ENCODE measurements around the gene ACTN3.
"Not testable (repeated sequence)": the region's sequence is repeated elsewhere in the genome, so short reads cannot be mapped to it uniquely, and the experiment has no call there.

The ACTN3 gene

DNA sequence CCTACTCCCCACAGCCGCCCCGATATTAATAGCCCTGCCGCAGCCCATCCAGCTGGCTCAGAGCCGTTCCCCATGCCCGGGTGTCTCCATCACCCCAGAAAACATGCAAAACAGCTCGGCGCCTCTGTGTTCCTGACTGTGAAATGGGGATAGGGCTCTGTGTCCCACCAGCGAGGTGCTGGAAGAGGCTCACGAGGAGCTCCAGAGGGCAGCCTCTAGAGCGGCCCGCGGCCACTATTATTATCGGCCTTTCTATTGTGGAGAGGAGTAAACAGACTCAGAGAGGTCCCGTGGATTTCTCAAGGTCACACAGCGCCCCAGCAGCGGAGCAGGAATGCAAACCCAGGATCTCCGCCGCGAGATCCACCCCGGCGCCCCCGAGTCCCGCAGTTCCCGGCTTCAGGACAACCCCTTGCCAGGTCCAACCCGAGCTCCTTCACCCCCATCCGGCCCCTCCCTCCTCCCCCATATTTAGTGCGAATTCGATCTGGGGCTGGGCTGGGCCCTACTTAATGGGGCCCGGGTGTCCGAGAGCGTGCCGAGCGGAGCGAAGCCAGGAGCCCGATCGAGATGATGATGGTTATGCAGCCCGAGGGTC, at the start of gene ACTN3:
Gene ACTN3 (plus strand): TSS at position 536 of the 598 bp plus-strand sequence. CDS start 35 bp downstream, at position 571.
- no peak for DNase-seq

DNA sequence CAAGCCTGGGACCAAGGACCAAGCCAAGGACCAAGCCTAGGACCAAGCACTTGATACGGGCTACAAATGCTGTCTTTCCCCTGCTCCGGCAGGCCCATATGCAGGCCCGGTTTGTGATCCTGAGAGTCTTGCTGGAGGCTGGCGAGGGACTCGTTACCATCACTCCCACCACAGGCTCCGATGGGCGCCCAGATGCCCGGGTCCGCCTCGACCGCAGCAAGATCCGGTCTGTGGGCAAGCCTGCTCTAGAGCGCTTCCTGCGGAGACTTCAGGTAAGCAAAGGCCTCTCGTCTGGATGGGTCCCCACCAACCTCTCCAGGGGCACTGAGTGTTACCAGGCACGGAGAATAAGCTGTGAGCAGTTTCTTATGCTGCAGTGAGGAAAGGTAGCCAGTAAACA, 49.5 kb upstream of the ACTN3 start:
- no peak for DNase-seq

DNA sequence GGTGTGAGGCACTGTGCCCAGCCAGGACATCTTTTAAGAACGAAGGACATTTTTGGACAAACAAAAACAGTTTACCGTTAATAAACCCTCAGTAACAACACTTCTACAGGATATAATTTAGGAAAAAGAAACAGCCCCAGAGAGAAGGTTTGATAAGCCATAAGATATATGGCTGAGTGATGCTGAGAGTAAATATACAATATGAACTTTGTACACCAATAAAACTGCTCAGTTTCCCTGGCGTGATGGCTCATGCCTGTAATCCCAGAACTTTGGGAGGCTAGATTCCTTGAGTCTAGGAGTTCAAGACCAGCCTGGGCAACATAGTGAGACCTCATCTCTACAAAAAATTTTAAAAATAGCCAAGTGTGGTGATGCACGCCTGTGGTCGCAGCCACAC, 48.2 kb upstream of the ACTN3 start:
- DNase-seq = no peak

DNA sequence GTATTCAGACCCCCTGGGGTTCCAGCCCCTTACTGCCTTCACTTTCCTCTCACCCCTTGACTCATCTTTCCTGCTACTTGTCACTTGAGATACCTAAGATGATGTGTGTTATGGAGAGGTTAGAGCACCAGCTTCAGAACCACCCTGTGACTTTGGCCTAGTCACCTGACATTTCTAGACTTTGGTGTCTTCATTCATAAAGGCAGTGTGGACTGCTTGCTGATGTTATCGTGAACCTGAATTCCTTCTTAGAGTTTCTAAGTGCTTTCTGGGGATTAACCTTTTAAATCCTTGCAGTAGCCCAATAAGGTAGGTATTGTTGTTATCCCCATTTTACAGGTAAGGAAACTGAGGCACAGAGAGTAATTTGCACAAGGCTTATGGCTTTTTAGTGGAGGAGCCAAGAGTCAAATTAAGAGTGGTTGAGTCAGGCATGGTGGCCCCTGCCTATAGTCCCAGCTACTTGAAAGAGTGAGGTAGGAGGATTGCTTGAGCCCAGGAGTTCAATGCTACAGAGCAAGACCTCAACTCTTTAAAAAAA, 41.4 kb upstream of the ACTN3 start:
- no peak for DNase-seq

DNA sequence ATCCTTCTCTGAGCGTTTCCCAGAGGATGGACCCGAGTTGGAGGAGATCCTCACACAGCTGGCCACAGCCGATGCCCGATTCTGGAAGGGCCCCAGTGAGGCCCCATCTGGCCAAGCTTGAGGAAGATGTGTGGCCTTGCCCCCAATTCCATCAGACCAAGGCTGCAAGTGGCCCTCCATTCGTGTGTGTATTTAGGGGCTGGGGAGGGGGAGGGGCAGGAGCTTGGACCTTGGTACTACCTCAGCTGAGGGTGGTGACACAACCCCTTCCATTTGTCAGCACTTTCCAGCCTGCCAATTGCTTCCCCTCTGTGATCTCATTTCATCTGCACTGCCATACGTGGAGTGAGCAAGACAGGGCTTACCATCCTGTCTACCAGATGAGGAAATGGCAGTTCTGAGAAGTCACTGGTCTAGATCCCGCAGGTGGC, 37.6 kb upstream of the ACTN3 start:
- DNase-seq = no peak

DNA sequence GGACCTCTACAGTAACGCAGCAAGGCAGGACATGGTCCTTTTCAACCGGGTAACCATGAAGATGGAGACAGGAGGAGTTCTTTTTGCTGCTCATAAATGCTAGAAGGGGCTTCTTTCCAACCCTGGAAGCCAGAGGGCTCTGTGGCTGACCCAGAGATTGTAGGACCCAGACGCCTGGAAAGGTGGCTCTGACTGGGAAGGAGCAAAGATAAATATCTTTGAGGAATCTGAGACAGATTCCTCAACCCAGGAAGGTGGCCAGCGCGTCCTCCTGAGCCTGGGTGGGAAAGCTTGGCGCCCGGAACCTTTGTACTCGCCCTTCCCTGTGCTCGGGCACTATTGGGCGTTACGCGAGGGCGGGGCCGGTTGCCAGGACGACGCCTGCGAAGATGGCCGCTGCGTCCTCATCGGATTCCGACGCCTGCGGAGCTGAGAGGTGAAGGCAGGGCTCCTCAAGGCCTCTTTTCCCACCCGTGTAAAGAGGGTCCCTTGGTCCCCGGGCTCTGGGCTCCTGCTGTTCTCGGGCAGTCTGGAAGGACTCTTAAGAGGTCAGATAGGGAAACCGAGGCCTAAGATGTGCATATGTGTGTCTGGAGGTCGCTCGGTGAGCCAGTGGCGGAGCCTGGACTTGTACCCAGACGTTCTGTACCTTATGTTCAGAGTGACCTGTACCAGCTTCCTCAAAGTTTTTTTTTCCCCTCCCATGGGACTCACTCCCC, 36.3 kb upstream of the ACTN3 start, which contains the start of gene BBS1:
Gene BBS1 (plus strand): TSS at position 365 of the 719 bp plus-strand sequence. CDS start 25 bp downstream, at position 390.
- peak; percentile 62 for DNase-seq

DNA sequence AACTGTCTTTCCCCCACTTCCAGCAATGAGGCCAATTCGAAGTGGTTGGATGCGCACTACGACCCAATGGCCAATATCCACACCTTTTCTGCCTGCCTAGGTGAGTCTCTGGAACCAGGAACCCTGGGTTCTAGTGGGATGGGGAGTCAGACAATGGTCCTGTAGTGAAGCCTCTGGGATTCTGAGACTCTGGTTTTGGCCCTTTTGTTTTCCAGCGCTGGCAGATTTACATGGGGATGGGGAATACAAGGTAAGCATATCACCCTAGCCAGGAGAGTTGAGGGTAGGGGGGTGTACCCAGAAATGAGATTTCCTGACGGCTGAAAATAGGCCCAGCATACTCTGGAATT, 35.7 kb upstream of the ACTN3 start:
- DNase-seq = no peak

DNA sequence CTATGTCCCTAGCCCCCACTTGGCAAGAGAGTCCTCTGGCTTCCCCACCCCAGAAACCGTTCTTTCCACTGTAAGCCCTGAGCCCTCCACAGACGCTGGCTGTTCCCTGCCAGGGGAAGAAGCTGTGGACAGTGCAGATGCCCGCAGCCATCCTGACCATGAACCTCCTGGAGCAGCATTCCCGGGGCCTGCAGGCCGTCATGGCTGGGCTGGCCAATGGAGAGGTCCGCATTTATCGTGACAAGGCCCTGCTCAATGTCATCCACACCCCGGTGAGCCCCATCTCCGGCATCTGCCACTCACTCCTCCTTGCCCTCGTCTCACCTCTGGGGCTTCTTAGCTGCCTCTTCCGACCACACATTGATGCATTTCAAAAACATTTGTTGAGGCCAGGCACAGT, 23.1 kb upstream of the ACTN3 start:
- no peak for DNase-seq

DNA sequence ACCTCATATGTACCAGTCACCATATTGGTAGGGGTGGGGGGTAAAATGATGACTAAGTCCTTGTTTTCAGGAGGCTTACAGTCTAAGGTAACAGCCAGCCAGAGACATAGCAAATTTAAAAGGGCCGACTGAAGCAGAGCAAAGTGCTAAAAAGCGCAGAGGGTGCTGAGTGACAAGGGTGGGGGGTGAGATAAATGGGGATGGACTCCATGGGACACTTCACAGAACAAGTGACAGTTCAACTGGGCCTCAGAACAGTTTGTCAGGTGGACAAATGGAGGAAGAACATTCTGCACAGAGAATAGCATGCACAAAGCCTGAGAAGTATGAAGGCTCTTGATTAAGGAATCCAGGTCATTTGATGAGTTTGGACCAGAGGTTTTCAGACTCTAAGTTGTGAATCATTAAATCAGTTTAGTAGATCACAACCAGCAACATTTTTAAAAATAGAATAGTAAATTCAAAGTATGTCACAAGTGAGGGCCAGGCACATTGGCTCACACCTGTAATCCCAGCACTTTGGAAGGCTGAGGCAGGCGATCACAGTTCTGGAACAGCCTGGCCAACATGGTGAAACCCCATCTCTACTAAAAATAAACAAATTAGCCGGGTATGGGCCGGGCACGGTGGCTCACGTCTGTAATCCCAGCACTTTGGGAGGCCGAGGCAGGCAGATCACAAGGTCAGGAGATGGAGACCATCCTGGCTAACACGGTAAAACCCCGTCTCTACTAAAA, 22.2 kb upstream of the ACTN3 start:
- DNase-seq = no peak

DNA sequence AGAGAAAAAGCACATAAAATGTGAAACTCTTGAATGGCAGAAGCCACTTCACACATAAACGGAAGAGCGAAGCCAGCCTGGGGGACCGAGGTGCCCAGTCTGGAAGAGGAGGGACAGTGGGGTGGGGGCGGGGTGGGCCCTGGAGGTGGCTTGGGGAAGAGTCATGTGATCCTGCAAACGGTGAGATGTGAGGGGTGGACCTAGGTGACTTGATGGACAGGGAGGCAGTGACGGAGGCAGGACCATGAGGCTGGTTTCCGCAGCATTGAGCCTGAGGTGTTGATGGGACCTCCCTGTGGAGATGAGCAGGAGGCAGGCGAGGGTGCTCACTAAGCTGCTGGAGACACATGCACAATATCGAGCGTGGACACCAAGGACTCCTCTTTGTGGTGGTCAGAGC, 17.6 kb upstream of the ACTN3 start:
- no peak for DNase-seq

DNA sequence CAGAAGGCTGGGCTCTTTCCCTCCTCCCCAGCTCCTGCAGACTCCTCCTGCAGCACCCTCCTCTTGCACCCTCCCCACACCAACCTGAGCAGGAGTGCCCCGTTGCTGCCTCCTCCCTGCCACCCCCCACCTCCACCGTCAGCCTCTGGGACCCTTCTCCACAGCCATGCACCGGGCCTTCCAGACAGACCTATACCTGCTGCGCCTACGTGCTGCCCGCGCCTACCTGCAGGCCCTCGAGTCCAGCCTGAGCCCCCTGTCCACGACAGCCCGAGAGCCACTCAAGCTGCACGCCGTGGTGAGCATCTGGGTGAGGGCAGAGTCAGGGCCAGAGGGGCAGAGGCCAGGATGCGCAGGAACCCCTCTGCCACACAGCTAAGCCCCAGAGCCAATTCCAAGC, 17.0 kb upstream of the ACTN3 start:
- DNase-seq = no peak

DNA sequence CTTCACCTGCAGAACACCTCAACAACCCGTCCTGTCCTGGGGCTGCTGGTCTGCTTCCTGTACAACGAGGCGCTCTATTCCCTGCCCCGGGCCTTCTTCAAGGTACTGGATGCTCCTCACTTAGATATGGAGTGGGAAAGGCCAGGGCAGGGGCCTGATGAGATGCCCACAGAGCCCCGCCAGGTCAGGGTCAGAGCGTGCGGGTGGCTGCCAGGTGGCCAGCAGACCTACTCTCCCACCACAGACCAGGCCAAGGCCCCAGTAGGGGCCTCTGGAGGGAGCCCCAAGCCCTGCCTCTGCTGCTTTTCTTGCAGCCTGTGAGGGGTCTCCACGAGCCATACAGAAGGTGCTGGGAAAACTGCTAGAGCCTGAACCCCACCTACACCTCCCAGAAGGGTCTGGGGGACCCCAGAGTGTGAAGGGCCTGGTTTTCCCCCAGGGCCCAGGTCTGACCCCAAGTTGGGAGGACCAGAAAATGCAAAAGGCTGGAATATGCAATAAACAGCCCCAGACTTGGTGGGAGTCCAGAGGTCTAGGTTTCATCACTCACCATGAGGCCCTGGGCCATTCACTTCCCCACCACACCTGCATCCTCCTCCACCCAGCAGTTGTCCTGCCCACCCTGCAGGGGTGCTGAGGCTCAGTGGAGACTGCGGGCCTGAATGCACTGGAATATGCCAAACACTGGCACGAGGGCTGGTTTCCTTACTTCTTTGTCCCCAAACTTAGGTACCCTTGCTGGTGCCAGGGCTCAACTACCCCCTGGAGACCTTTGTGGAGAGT, 15.6 kb upstream of the ACTN3 start:
- DNase-seq = no peak

DNA sequence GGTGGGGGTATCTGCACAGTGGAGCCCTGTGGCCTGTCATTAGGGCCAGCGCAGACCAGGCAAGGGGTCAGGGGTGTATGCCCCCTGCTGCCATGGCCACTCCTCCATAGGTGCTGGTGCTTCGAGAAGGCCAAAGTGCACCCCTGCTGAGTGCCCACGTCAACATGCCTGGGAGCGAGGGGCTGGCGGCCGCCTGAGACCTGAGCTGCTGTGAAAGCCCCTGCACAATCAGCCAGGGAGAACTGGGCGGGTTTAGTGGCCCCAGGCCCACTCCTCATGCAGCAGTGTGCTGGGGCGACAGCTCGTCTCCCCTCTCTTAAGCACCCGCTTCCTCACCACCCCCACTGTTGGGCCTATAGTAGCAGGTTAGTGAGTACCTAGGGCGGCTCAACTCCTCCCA, 14.9 kb upstream of the ACTN3 start:
- DNase-seq = no peak

DNA sequence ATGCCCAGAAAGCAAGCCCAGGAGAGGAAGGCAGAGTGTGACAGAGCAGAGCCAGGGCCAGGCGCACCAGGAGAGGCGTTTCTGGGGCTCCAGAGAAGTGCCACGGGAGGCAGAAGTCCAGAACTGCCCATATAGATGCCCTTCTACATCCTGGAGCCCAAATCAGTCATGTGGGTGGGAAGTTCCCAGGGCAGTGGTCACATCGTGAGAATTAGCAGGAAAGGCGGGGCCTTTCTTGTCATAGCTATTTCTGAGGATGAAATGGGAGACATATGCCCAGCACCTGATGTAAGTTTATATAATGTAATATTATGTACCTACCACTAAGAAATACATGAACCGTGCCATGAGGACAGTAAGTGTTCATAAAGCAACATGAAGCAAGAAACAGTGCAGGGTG, 13.9 kb upstream of the ACTN3 start:
- DNase-seq = no peak

DNA sequence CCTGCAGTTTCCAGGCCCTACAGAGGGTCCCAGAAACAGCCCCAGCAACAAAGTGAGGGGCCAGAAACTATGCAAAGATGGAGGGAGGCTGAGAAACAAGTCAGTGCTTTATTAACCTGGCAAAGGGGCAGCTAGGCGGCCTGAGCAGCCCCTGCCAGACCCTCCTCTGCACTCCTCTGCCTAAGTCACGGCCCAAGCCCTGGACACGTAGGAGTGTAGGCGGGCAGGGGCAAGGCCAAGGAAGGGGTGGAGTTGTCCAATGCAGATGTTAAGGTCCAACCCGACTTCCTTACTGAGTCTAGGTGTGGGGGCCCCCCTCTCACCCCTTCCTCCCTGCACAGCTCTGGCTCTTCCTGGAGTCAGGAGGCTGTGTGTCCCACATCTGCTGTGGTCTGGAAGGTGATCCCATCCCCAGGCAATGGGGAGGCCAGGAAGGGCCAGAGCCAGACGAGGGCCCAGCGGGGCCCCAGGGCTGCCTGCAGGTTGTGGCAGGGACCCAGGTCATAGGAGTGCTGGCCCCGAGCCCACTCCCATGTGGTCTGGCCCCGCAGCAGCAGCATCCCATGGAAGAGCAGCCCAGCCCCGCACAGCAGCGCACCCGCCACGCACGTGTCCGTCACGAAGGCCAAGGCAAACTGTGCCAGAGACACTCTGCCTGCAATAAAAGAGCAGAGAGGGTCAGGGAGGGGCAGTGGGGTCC, 7.4 kb upstream of the ACTN3 start:
- no peak for DNase-seq

DNA sequence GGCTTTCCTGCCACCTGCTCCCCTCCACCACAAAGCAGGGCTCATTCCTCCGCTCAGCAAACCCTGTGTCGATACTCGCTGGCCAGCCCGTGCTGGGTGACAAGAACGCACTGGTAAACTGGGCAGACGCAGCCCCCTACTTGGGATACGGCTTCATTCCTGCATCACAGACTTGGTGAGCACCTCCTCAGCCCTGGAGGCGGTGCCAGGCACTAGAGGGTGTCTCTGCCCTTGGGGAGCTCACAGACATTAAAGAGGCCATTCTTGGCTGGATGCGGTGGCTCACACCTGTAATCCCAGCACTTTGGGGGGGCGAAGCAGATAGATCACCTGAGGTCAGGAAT, 6.9 kb upstream of the ACTN3 start:
- DNase-seq = no peak

DNA sequence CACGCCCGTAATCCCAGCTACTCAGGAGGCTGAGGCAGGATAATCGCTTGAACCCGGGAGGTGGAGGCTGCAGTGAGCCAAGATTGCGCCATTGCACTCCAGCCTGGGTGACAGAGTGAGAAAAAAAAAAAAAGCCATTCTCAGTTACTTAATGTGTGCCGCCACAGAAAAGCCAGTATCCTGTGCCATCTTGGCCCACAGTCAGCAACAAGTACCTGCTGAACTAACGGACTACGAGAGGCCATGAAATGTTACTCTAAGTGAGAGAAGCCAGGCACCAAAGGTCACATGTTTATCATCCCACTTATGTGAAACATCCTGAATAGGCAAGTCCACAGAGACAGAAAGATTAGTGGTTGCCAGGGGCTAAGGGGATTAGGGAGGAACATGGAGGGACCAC, 6.1 kb upstream of the ACTN3 start:
- not testable (repeated sequence) for DNase-seq

DNA sequence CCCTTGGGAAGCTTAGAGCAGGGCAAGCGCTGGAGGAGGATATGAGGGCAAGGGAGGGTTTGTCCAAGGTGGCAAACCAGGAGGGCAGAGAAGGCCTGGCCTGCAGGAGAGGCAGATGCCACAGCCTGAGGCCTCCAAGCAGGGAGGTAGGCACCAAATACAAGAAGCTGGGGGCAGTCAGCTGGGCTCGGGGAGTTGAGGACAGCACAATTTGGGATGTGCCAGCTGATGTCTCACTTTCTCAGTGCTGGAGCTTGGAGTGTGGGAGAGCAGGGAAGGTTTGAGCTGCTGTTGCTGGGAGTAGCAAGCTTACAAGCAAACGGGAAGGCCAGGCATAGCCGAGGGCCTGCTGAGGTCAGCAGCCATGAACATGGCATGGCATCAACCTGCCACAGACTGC, 4.8 kb upstream of the ACTN3 start:
- no peak for DNase-seq

DNA sequence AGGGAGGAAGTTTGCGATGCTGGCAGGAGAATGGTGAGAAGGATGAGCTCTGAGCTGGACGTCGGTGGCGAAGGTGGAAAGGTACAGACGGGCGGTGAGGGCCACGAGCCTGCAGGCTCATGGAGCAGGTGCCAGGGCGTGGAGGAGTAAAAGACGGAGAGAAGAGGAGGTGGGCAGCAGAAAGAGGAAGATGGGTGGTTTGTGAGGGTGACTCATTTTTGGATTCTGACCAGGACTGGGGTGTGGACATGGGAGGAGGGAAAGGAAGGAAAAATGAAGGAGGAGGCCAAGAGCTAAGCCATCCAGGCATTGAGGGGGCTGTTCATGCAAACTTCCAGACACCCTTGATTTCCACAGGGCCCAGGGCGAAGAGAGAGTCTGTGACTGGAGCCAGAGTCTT, 4.3 kb upstream of the ACTN3 start:
- no peak for DNase-seq

DNA sequence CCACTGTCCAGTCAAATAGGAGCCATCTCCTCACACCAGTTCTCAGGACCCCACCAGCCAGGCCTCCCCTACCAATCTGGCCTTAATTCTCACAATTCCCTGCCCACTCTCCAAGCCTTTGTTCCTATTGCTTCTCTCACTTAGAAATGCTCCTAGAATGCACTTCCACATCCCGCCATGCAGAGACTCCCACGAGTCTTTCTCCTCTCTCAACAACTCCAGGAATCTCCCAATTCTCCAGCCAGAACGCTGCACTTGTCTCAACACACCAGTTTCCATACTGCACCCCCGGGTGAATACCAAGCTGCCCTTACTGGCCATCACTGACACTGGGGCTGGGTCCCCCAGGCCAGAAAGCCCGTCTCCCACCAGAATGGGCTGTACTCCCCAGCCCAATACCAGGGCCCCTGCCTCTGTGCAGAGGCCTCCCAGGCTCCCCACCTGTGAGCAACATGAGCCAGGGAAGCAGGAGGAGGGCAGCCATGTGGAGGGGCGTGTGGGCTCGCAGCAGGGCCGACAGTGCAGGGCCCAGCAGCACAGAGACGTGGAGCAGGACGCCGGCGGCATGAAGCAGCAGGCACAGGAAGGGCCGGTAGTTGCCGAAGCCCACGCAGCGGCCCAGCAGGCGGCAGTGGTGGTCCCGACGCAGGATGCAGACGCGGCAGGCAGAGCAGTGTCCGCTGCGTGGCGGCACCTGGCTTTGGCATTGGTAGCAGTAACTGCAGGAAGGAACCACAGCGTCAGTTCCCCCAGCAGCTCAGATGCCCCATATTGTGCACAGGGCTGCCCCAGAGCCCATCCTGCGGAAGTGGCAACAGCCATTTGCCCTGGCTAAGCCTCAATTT, 3.2 kb upstream of the ACTN3 start:
- DNase-seq = peak; percentile 36

DNA sequence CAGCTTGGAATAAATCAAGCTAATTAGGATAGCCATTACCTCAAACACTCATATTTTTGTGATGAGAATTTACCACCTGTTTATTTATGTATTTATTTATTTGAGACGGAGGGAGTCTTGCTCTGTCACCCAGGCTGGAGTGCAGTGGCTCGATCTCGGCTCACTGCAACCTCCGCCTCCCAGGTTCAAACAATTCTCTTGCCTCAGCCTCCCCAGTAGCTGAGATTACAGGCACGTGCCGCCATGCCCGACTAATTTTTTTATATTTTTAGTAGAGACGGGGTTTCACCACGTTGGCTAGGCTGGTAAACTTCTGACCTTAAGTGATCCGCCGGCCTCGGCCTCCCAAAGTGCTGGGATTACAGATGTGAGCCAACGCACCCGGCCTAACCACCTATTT, 1.8 kb upstream of the ACTN3 start:
- DNase-seq = not testable (repeated sequence)
